CD4-positive, CD25-positive, alpha-beta regulatory T cell (primary cell): ENCODE data around the gene CCDC60. TPM values are rescaled to one million over a fixed set of nuclear protein-coding genes. Genes with fewer than 3 reads are reported as not detected.

Experiments used
- ATAC-seq, 2 donors: fragments of 150-1000 bp; cut with Tn5 transposase; one replicate each; pipeline ENCODE4 v1.10.0; 2021; ENCODE audit warnings: low read depth in 2 of 2, moderate number of reproducible peaks in 2 of 2, moderate library complexity in 1 of 2
- DNase-seq, 3 donors: peaks; one replicate each; pipeline versions ENCODE4 v3.0.0 to v3.0.0-alpha.2; 2012 to 2022; ENCODE audit warnings: mixed read lengths in 1 of 3
- H3K27ac ChIP-seq: one replicate; pipeline ENCODE4 v1.7.0; 2013; ENCODE audit warnings: mild to moderate bottlenecking, low read length; ENCODE audit not compliant: insufficient read depth, poor library complexity, severe bottlenecking
- H3K27me3 ChIP-seq: one replicate; pipeline ENCODE4 v1.7.0; 2013; ENCODE audit warnings: low read length; ENCODE audit not compliant: control insufficient read depth, insufficient read depth
- H3K36me3 ChIP-seq: one replicate; pipeline ENCODE4 v1.7.0; 2013; ENCODE audit warnings: mild to moderate bottlenecking, low read length, moderate library complexity; ENCODE audit not compliant: control insufficient read depth, insufficient read depth
- H3K4me1 ChIP-seq: 2 replicates; pipeline ENCODE4 v1.7.0; 2013; ENCODE audit warnings: mild to moderate bottlenecking, low read length; ENCODE audit not compliant: insufficient read depth, control insufficient read depth, poor library complexity, severe bottlenecking
- H3K4me3 ChIP-seq: one replicate; pipeline ENCODE4 v1.7.0; 2013; ENCODE audit warnings: low read depth, mild to moderate bottlenecking, low read length, moderate library complexity
- H3K9me3 ChIP-seq, 2 experiments: 1 replicate in 1 of 2; 2 replicates in 1 of 2; pipeline ENCODE4 v1.7.0; 2013; ENCODE audit warnings: low read length in 2 of 2, mild to moderate bottlenecking in 1 of 2, moderate library complexity in 1 of 2; ENCODE audit not compliant: control insufficient read depth in 2 of 2
- H3K27ac Mint-ChIP-seq, 3 donors: one replicate each; pipeline ENCODE4 v1.8.0; 2020 to 2022; ENCODE audit warnings: mild to moderate bottlenecking in 3 of 3, mixed read lengths in 3 of 3, moderate library complexity in 2 of 3
- H3K27me3 Mint-ChIP-seq: one replicate; pipeline ENCODE4 v1.8.0; 2022; ENCODE audit warnings: mild to moderate bottlenecking, mixed read lengths
- H3K36me3 Mint-ChIP-seq: one replicate; pipeline ENCODE4 v1.8.0; 2020; ENCODE audit warnings: mixed read lengths
- H3K4me1 Mint-ChIP-seq, 4 donors: one replicate each; pipeline ENCODE4 v1.8.0; 2020 to 2022; ENCODE audit warnings: mixed read lengths in 4 of 4, mild to moderate bottlenecking in 1 of 4
- H3K4me3 Mint-ChIP-seq, 4 donors: one replicate each; pipeline ENCODE4 v1.8.0; 2020 to 2022; ENCODE audit warnings: mild to moderate bottlenecking in 4 of 4, mixed read lengths in 4 of 4, moderate library complexity in 3 of 4
- H3K9me3 Mint-ChIP-seq, 7 donors: one replicate each; pipeline ENCODE4 v1.8.0; 2020 to 2022; ENCODE audit warnings: mixed read lengths in 7 of 7, mild to moderate bottlenecking in 3 of 7, moderate library complexity in 2 of 7
- polyA plus RNA-seq, 4 donors: library from polyadenylated mRNA; unstranded; fragments of 300-500 nt; fragmentation: Illumina TruSeq; gene quantifications; one replicate each; pipeline ENCODE4 v1.2.3, GENCODE V29; 2021
- total RNA-seq: library from RNA; stranded (reverse); gene quantifications from one replicate; pipeline ENCODE4 v1.2.3, GENCODE V29; 2022

The CCDC60 gene
- total and polyA plus RNA-seq, 5 donors from 2014 or later: not detected

GRCh38 chr12:119576915-119577314 lies 242.4 kb downstream of the CCDC60 start:
- no peaks in the 10 kb centered on the region for H3K4me1 Mint-ChIP-seq
- H3K27ac ChIP-seq: no peak overlapping the region
- H3K36me3 Mint-ChIP-seq: no peaks in the 10 kb centered on the region
- H3K36me3 ChIP-seq: no peaks in the 10 kb centered on the region
- no peak overlapping the region for H3K4me3 Mint-ChIP-seq
- ATAC-seq: no peak
- no peaks in the 10 kb centered on the region for H3K9me3 ChIP-seq
- H3K27me3 Mint-ChIP-seq: peaks cover 10% of the 10 kb centered on the region
- H3K4me3 ChIP-seq: no peak overlapping the region
- no peak overlapping the region for H3K27ac Mint-ChIP-seq
- H3K4me1 ChIP-seq: no peaks in the 10 kb centered on the region
- H3K27me3 ChIP-seq: peaks cover 7% of the 10 kb centered on the region
- no peak for DNase-seq
- H3K9me3 Mint-ChIP-seq: peaks cover 0 to 6% (median 0%) of the 10 kb centered on the region in 7 donors

- no peak overlapping the region for H3K27ac Mint-ChIP-seq
- ATAC-seq (no peak), DNase-seq (no peak)
- no peak overlapping the region for H3K4me3 ChIP-seq
- H3K4me1 ChIP-seq: no peaks in the 10 kb centered on the region
- H3K4me3 Mint-ChIP-seq: no peak overlapping the region
- H3K9me3 Mint-ChIP-seq: peaks cover 0 to 6% (median 0%) of the 10 kb centered on the region in 7 donors
- H3K27me3 Mint-ChIP-seq: peaks cover 10% of the 10 kb centered on the region
- no peaks in the 10 kb centered on the region for H3K36me3 ChIP-seq
- no peaks in the 10 kb centered on the region for H3K36me3 Mint-ChIP-seq
- H3K4me1 Mint-ChIP-seq: no peaks in the 10 kb centered on the region
- no peak overlapping the region for H3K27ac ChIP-seq
- H3K9me3 ChIP-seq: no peaks in the 10 kb centered on the region
- peaks cover 7% of the 10 kb centered on the region for H3K27me3 ChIP-seq
Observed at GRCh38 chr12:119578112-119578511, 243.6 kb downstream of the CCDC60 start.

- H3K27ac Mint-ChIP-seq: no peak overlapping the region
- ATAC-seq: no peak
Observed at GRCh38 chr12:119589097-119589496, 254.6 kb downstream of the CCDC60 start.

GRCh38 chr12:119589634-119590033 lies 255.1 kb downstream of the CCDC60 start:
- Histone ChIP-seq H3K36me3 (no peaks in the 10 kb centered on the region), H3K4me3 (no peak overlapping the region), H3K27ac (no peak overlapping the region), H3K27me3 (peaks cover 12% of the 10 kb centered on the region), H3K9me3 (no peaks in the 10 kb centered on the region), H3K4me1 (no peaks in the 10 kb centered on the region)
- Mint-ChIP-seq H3K4me1 (peaks cover 0 to 4% (median 2%) of the 10 kb centered on the region in 4 donors), H3K27me3 (peaks cover 39% of the 10 kb centered on the region), H3K4me3 (no peak overlapping the region), H3K27ac (no peak overlapping the region), H3K36me3 (no peaks in the 10 kb centered on the region), H3K9me3 (peaks cover 0 to 2% (median 0%) of the 10 kb centered on the region in 7 donors)
- no peak for DNase-seq
- ATAC-seq: no peak

More at GRCh38 chr12:119589097-119589496, 254.6 kb downstream of the CCDC60 start:
- H3K4me3 ChIP-seq: no peak overlapping the region
- no peaks in the 10 kb centered on the region for H3K36me3 Mint-ChIP-seq
- H3K9me3 ChIP-seq: no peaks in the 10 kb centered on the region
- peaks cover 34% of the 10 kb centered on the region for H3K27me3 Mint-ChIP-seq
- DNase-seq: no peak
- H3K27me3 ChIP-seq: peaks cover 12% of the 10 kb centered on the region
- no peak overlapping the region for H3K4me3 Mint-ChIP-seq
- H3K27ac ChIP-seq: no peak overlapping the region
- H3K4me1 ChIP-seq: no peaks in the 10 kb centered on the region
- peaks cover 0 to 4% (median 1%) of the 10 kb centered on the region in 4 donors for H3K4me1 Mint-ChIP-seq
- no peaks in the 10 kb centered on the region for H3K36me3 ChIP-seq
- peaks cover 0 to 2% (median 0%) of the 10 kb centered on the region in 7 donors for H3K9me3 Mint-ChIP-seq

Other genes with a start within 250 kb of the CCDC60 start
- gene HSPB8, start 155.8 kb upstream of the CCDC60 start, total RNA-seq: not detected
- not detected for gene HSPB8, start 155.8 kb upstream of the CCDC60 start, polyA plus RNA-seq